ENCODE data around the gene ORM1. TPM values are rescaled to one million over a fixed set of nuclear protein-coding genes. Genes with fewer than 3 reads are reported as not detected.

Gene ORM1
- total and polyA plus RNA-seq, 10 of the 15 experiments (the other 5 are each of a cell fraction or from before 2014, with no cell fraction given) = 4.4 TPM; not detected in 9

GRCh38 chr9:114300153-114300845 is 22.6 kb upstream of the ORM1 start:
- ATAC-seq (no peak), FAIRE-seq (no peak), DNase-seq (ENCODE audit: low read depth, low spot score) (no peak)
- Histone ChIP-seq H3K4me2 (ENCODE audit: control insufficient read depth, insufficient read depth) (no peak overlapping the region), H3K27ac (ENCODE audit: control insufficient read depth, insufficient read depth) (no peak overlapping the region), H3K9me3 (replicated peaks; ENCODE audit: control insufficient read depth, insufficient read depth, low read length) (no peaks in the 10 kb centered on the region), H3K79me2 (ENCODE audit: control insufficient read depth, insufficient read depth, low read length) (no peaks in the 10 kb centered on the region), H3K4me3 (no peak overlapping the region), H4K20me1 (ENCODE audit: control insufficient read depth, insufficient read depth) (0 out of 2 replicates have a peak, but pooled peaks cover 3% of the 10 kb centered on the region), H3K27me3 (replicated peaks in 1 of 2; ENCODE audit: control insufficient read depth in 2 of 2, insufficient read depth in 2 of 2, low read length in 1 of 2) (peaks cover 0 to 8% of the 10 kb centered on the region in 2 experiments; a peak in 2 of 4 replicates), H3K4me1 (ENCODE audit: control insufficient read depth, insufficient read depth, low read length) (no peaks in the 10 kb centered on the region), H2AFZ (ENCODE audit: control insufficient read depth, low read depth, low read length) (no peak overlapping the region), H3K36me3 (ENCODE audit: control insufficient read depth in 2 of 2, insufficient read depth in 2 of 2, low read length in 1 of 2) (no peaks in the 10 kb centered on the region), H3K9ac (ENCODE audit: control insufficient read depth, insufficient read depth, low read length) (no peak overlapping the region)
- intact Hi-C loops (cut with micrococcal nuclease; ENCODE audit: unreplicated experiment) (no loop called here), in situ Hi-C loops (cut with MboI) (no loop called here)
- ChIA-PET POLR2A (no interaction called here), RAD21 (ENCODE audit: unreplicated experiment) (no interaction called here), SMC1A (ENCODE audit: uncharacterized antibody, unreplicated experiment) (no interaction called here), CTCF (interaction anchor here (1.5 to 1.8 kb wide), 2 partner anchors 9 to 218 kb away, joined by 5 to 7 read pairs; no protein-coding TSS in a partner anchor)
- WGBS (ENCODE audit: insufficient coverage, insufficient replicate concordance, low lambda C conversion rate, missing lambda C conversion rate) = 35% methylated on average over 4 of the region's 4 CpGs
- no TSS peak for BruUV-seq (replicated peaks)
- TF ChIP-seq IKZF1 (conservative IDR thresholded peaks at IDR 0.05) (no peak), RAD51 (IDR thresholded peaks at IDR 0.05) (no peak), RUNX3 (IDR thresholded peaks at IDR 0.05; ENCODE audit: low read length) (no peak), ZNF384 (IDR thresholded peaks at IDR 0.05; ENCODE audit: borderline replicate concordance, low read depth, low read length) (no peak), RAD21 (IDR thresholded peaks at IDR 0.05; ENCODE audit: insufficient read depth, low read depth, low read length) (no peak), NRF1 (conservative IDR thresholded peaks at IDR 0.05; ENCODE audit: low read depth, low read length) (no peak), NFYB (IDR thresholded peaks at IDR 0.05; ENCODE audit: insufficient read depth, low read depth, low read length) (no peak), MEF2B (IDR thresholded peaks at IDR 0.05; ENCODE audit: partially characterized antibody, poor library complexity, severe bottlenecking) (no peak), CREM (IDR thresholded peaks at IDR 0.05; ENCODE audit: low read depth) (no peak), NFIC (IDR thresholded peaks at IDR 0.05; ENCODE audit: low read depth, low read length) (no peak), GABPA (IDR thresholded peaks at IDR 0.05; ENCODE audit: low read depth) (no peak), CHD2 (IDR thresholded peaks at IDR 0.05; ENCODE audit: borderline replicate concordance, low read depth, low read length) (no peak), USF2 (IDR thresholded peaks at IDR 0.05; ENCODE audit: borderline replicate concordance, low read depth, low read length) (no peak), POU2F2 (IDR thresholded peaks at IDR 0.05; ENCODE audit: borderline replicate concordance, low read depth, low read length) (no peak)
- TF ChIP-seq, protein P1, sequence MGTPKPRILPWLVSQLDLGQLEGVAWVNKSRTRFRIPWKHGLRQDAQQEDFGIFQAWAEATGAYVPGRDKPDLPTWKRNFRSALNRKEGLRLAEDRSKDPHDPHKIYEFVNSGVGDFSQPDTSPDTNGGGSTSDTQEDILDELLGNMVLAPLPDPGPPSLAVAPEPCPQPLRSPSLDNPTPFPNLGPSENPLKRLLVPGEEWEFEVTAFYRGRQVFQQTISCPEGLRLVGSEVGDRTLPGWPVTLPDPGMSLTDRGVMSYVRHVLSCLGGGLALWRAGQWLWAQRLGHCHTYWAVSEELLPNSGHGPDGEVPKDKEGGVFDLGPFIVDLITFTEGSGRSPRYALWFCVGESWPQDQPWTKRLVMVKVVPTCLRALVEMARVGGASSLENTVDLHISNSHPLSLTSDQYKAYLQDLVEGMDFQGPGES (IDR thresholded peaks at IDR 0.05) = no peak
- TF ChIP-seq, protein P2, sequence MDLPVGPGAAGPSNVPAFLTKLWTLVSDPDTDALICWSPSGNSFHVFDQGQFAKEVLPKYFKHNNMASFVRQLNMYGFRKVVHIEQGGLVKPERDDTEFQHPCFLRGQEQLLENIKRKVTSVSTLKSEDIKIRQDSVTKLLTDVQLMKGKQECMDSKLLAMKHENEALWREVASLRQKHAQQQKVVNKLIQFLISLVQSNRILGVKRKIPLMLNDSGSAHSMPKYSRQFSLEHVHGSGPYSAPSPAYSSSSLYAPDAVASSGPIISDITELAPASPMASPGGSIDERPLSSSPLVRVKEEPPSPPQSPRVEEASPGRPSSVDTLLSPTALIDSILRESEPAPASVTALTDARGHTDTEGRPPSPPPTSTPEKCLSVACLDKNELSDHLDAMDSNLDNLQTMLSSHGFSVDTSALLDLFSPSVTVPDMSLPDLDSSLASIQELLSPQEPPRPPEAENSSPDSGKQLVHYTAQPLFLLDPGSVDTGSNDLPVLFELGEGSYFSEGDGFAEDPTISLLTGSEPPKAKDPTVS (IDR thresholded peaks at IDR 0.05; ENCODE audit: low read depth, low read length) = no peak

Measured in GM12878 (cell line).